GM12875 (cell line): Measurements from ENCODE around the gene NR1H4.
"Not testable (repeated sequence)": the region's sequence is repeated elsewhere in the genome, so short reads cannot be mapped to it uniquely, and the experiment has no call there.

Source experiments
- H3K4me3 ChIP-seq: one replicate; pipeline ENCODE4 v1.5.1; 2011; ENCODE audit warnings: low read depth, low read length, control low read depth
- TF ChIP-seq, protein P1 (sequence below): IDR thresholded peaks from 2 replicates; pipeline ENCODE4 v1.5.1; 2011; ENCODE audit warnings: low read depth, mild to moderate bottlenecking, control low read depth, inconsistent platforms, low read length, moderate library complexity, borderline replicate concordance; ENCODE audit not compliant: insufficient read depth

Gene NR1H4

DNA sequence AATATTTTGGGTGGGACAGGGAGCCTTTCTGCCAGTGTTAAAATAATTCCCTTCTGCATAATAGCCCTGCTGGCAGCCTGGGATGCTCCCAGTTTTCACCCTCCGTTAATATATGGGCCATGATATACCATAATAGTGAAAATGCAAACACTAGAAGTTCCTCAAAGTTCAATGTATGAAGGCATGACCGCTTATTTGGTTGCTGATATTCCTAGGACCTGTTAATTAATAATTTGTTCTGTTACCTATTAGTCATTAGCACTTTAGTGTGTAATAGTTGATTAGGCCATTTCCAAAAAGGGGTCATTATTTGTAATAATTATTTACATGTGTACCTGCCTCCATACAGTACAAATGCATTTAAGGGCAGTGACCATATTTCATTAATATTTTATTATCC, 20.4 kb downstream of the NR1H4 start:
- H3K4me3 ChIP-seq = no peak overlapping the region
- TF ChIP-seq, protein P1, sequence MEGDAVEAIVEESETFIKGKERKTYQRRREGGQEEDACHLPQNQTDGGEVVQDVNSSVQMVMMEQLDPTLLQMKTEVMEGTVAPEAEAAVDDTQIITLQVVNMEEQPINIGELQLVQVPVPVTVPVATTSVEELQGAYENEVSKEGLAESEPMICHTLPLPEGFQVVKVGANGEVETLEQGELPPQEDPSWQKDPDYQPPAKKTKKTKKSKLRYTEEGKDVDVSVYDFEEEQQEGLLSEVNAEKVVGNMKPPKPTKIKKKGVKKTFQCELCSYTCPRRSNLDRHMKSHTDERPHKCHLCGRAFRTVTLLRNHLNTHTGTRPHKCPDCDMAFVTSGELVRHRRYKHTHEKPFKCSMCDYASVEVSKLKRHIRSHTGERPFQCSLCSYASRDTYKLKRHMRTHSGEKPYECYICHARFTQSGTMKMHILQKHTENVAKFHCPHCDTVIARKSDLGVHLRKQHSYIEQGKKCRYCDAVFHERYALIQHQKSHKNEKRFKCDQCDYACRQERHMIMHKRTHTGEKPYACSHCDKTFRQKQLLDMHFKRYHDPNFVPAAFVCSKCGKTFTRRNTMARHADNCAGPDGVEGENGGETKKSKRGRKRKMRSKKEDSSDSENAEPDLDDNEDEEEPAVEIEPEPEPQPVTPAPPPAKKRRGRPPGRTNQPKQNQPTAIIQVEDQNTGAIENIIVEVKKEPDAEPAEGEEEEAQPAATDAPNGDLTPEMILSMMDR = no peak

DNA sequence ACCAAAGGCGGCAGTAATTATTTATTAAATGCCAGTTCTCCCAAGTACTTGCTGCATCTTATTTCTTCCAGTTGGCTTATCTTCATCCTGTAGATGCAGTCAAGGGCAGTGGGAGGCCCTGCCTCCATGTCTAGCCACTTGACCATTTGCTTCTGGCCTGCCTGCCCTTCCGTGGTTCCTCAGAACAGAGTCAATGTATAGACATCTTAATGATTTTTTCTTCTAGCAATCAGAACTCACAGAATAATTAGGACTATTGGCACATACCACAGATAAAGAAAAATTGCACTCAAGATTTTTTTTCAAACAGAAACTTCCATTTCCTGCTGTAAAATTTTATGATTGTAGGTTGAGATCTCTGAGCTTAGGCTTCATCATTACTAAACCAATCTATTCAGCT, 20.9 kb downstream of the NR1H4 start:
- TF ChIP-seq, protein P1 = no peak
- no peak overlapping the region for H3K4me3 ChIP-seq

DNA sequence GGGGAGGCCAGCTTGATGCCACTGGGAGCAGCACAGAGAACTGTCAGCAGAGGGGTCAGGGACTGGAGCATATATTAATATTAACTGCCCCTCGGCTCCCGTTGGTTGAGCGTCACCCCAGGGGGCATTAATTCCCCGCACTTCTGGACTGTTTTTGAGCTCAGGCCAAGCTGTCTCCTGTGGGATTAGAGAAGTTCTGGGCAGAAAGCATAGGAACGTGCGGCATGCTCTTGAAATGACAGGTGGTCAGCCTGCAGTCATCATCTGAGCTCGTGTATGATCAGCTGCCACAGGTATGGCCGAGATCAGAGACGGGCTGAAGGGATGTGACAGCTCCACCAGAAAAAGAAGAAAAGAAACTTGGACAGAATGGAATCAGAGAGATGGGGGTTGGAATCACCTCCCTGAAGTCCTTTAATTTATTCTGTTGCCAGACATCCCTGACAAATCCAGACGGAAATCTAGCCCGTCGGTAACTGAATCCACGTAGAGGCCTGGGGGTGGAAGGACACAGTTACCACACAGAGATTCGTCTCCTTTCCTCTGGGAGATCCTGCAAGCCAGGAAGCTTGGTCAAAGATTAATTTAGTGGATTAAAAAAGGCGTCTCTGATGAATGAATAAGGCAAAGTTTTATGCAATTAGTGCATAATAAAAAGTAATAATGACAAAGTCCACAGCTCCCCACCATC, 23.6 kb downstream of the NR1H4 start:
- TF ChIP-seq, protein P1 = no peak
- no peak overlapping the region for H3K4me3 ChIP-seq

DNA sequence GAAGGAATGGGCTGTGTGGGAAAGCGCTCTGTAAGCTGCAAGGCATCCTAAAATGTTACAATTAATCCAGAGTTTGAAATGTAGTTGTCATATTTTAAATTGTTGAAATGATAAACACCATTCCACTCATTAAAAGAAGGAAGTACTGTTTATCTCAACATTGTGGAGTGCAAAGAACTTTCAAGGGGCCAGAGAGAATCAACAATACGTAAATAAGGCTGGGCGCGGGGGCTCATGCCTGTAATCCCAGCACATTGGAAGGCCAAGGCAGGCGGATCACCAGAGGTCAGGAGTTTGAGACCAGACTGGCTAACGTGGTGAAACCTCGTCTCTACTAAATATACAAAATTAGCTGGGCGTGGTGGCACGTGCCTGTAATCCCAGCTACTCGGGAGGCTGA, 24.5 kb downstream of the NR1H4 start:
- TF ChIP-seq, protein P1 = no peak
- no peak overlapping the region for H3K4me3 ChIP-seq

DNA sequence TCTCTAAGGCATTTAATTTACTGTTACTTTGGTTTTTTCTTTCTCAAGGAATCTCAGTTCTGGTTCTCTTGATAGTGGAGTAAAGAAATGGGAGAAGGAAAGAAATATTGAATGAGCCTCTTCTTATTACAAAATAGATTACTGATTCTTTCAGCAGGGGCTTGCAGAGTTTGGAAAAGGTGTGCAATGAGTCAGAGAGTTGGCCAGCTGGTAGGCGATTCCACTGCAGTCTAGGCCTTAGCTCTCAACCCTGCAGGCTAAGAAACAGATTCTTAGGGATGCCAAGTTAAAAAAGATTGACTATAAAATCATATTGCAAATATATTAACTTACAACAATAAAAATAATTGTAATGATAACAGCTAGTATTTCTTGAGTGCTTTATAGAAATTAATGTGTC, 25.8 kb downstream of the NR1H4 start:
- H3K4me3 ChIP-seq = no peak overlapping the region
- TF ChIP-seq, protein P1 = no peak

DNA sequence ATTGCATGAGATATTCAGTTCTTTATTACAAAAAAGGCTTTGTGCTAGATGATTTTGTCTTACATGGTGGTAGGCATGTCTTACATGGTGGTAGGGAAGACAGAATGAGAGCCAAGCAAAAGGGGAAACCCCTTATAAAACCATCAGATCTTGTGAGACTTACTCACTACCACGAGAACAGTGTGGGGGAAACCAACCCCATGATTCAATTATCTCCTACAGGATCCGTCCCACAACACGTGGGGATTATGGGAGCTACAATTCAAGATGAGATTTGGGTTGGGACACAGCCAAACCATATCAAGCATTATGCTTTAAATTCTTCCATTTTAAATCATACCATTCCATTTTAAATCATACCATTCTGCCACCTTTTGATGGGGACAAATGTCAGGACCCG, 29.1 kb downstream of the NR1H4 start:
- H3K4me3 ChIP-seq = not testable (repeated sequence)

DNA sequence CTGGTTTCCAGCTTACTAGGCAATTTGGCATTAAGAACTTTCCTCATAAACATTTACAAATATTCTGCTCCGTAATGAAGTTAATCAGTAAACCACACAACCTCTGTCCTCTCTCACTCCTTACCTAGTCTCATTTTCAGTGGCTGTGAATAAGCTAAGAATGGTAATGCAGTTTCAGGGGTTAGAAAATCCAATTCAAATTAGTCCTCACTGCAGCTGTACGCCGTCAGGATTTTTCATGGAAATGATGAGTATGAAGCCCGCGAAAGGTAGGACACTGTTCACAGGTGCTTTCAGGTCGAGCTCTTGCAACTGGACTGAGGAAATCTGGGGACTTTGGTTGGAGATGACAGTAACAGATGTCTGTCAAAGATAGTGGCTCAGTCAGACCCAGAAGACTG, 29.6 kb downstream of the NR1H4 start:
- no peak overlapping the region for H3K4me3 ChIP-seq

More for the DNA sequence above, 29.6 kb downstream of the NR1H4 start:
- TF ChIP-seq, protein P1 = no peak
